CD4-positive, alpha-beta T cell (primary cell): ENCODE data around the gene TPSAB1. TPM values are rescaled to one million over a fixed set of nuclear protein-coding genes. Genes with fewer than 3 reads are reported as not detected.

Experiments used
- ATAC-seq: fragments of 200-7000 bp; cut with Tn5 transposase; one replicate; pipeline ENCODE4 v1.10.0; 2022; ENCODE audit warnings: mild to moderate bottlenecking; ENCODE audit not compliant: poor library complexity
- CTCF ChIA-PET: fragments of 350-600 bp; sonication (Branson Sonifier 250); formaldehyde crosslinking; loops from one replicate; lab custom pipeline; 2021; ENCODE audit warnings: antibody characterized with exemption, inconsistent platforms; lab: Charles Lee
- POLR2A ChIA-PET: fragments of 350-600 bp; sonication (Branson Sonifier 250); formaldehyde crosslinking; loops from one replicate; lab custom pipeline; 2021; ENCODE audit warnings: antibody characterized with exemption, inconsistent platforms; lab: Charles Lee
- DNase-seq, 14 experiments: peaks; one replicate each; pipeline ENCODE4 v3.0.0-alpha.2; 2013 to 2020; ENCODE audit warnings: mixed read lengths in 2 of 14
- H3K27ac ChIP-seq, 2 donors: one replicate each; pipeline versions ENCODE4 v1.5.1 to v1.7.0; 2013; ENCODE audit warnings: low read length in 2 of 2, low read depth in 1 of 2, mild to moderate bottlenecking in 1 of 2
- H3K27me3 ChIP-seq, 2 experiments: 1 replicate in 1 of 2; 2 replicates in 1 of 2; pipeline versions ENCODE4 v1.6.1 to v1.7.0; 2013; ENCODE audit warnings: low read length in 2 of 2, control low read depth in 1 of 2, mild to moderate bottlenecking in 1 of 2, moderate library complexity in 1 of 2; ENCODE audit not compliant: insufficient read depth in 2 of 2, control insufficient read depth in 1 of 2
- H3K36me3 ChIP-seq: one replicate; pipeline ENCODE4 v1.6.1; 2013; ENCODE audit warnings: low read length, control low read depth; ENCODE audit not compliant: insufficient read depth
- H3K4me1 ChIP-seq: one replicate; pipeline ENCODE4 v1.6.1; 2013; ENCODE audit warnings: low read length, control low read depth; ENCODE audit not compliant: insufficient read depth
- H3K4me3 ChIP-seq: one replicate; pipeline ENCODE4 v1.5.1; 2013; ENCODE audit warnings: mild to moderate bottlenecking, low read length, moderate library complexity
- H3K9me3 ChIP-seq, 2 experiments: 1 replicate in 1 of 2; 2 replicates in 1 of 2; pipeline versions ENCODE4 v1.6.1 to v1.7.0; 2013; ENCODE audit warnings: low read length in 2 of 2, mild to moderate bottlenecking in 2 of 2, control low read depth in 1 of 2, moderate library complexity in 1 of 2; ENCODE audit not compliant: control insufficient read depth in 1 of 2, insufficient read depth in 1 of 2
- H3K27ac Mint-ChIP-seq: one replicate; pipeline ENCODE4 v1.8.0; 2020; ENCODE audit warnings: mixed read lengths
- H3K27me3 Mint-ChIP-seq: one replicate; pipeline ENCODE4 v1.8.0; 2021; ENCODE audit warnings: mixed read lengths
- H3K36me3 Mint-ChIP-seq: one replicate; pipeline ENCODE4 v1.8.0; 2021; ENCODE audit warnings: low read depth, mixed read lengths
- H3K4me1 Mint-ChIP-seq: one replicate; pipeline ENCODE4 v1.8.0; 2021; ENCODE audit warnings: low read depth, mixed read lengths
- H3K4me3 Mint-ChIP-seq: one replicate; pipeline ENCODE4 v1.8.0; 2020; ENCODE audit warnings: mild to moderate bottlenecking, mixed read lengths
- H3K9me3 Mint-ChIP-seq: one replicate; pipeline ENCODE4 v1.8.0; 2020; ENCODE audit warnings: mixed read lengths
- CTCF ChIP-seq: fragments of 200-600 bp; IDR thresholded peaks from one replicate; pipeline ENCODE4 v1.8.0; 2022; ENCODE audit warnings: antibody characterized with exemption, mild to moderate bottlenecking
- intact Hi-C, 2 experiments: fragments of 100-400 bp; cut with DNase I in 1 of 2; cut with micrococcal nuclease in 1 of 2; formaldehyde crosslinking; loops; one replicate each; pipeline versions ENCODE4 v1.15.1 to v1.9.0; 2023 to 2025; cut with DNase I, micrococcal nuclease
- total RNA-seq, 174 experiments: library from RNA in 2 of 174; stranded (reverse) in 2 of 174; gene quantifications; one replicate each; pipeline ENCODE4 v1.2.3 and lab custom pipeline; 2021 to 2026

The TPSAB1 gene
- total RNA-seq, 2 experiments from 2014 or later = 0.22 TPM; not detected in 1

GRCh38 chr16:1273816-1274215 is 33.3 kb downstream of the TPSAB1 start:
- Mint-ChIP-seq H3K27me3 (peaks cover 24% of the 10 kb centered on the region), H3K36me3 (no peaks in the 10 kb centered on the region), H3K27ac (no peak overlapping the region), H3K4me3 (no peak overlapping the region), H3K9me3 (no peaks in the 10 kb centered on the region), H3K4me1 (no peaks in the 10 kb centered on the region)
- H3K36me3 ChIP-seq = no peaks in the 10 kb centered on the region
- no peak overlapping the region for H3K4me3 ChIP-seq
- DNase-seq = no peak
- no peak overlapping the region for H3K27ac ChIP-seq
- peaks cover 0 to 9% of the 10 kb centered on the region in 2 experiments for H3K9me3 ChIP-seq
- H3K4me1 ChIP-seq = peaks cover 11% of the 10 kb centered on the region
- POLR2A ChIA-PET = no interaction called here
- CTCF ChIA-PET = no interaction called here
- peaks cover 9 to 22% of the 10 kb centered on the region in 2 experiments for H3K27me3 ChIP-seq
- no peak for ATAC-seq
- no peak for TF ChIP-seq CTCF
- intact Hi-C loops = no loop called here

- ATAC-seq = no peak
- intact Hi-C loops = no loop called here
- no peak for DNase-seq
- POLR2A ChIA-PET = no interaction called here
- H3K4me3 Mint-ChIP-seq = no peak overlapping the region
- H3K27me3 Mint-ChIP-seq = peaks cover 24% of the 10 kb centered on the region
- no peaks in the 10 kb centered on the region for H3K36me3 Mint-ChIP-seq
- Histone ChIP-seq H3K27me3 (peaks cover 9 to 22% of the 10 kb centered on the region in 2 experiments), H3K4me1 (peaks cover 11% of the 10 kb centered on the region), H3K9me3 (peaks cover 0 to 9% of the 10 kb centered on the region in 2 experiments), H3K4me3 (no peak overlapping the region), H3K27ac (no peak overlapping the region), H3K36me3 (no peaks in the 10 kb centered on the region)
- CTCF ChIA-PET = no interaction called here
- TF ChIP-seq CTCF = no peak
- no peaks in the 10 kb centered on the region for H3K9me3 Mint-ChIP-seq
- H3K4me1 Mint-ChIP-seq = no peaks in the 10 kb centered on the region
- H3K27ac Mint-ChIP-seq = no peak overlapping the region
Observed at GRCh38 chr16:1274767-1275166, 34.3 kb downstream of the TPSAB1 start.

- Histone ChIP-seq H3K36me3 (no peaks in the 10 kb centered on the region), H3K27me3 (peaks cover 9 to 22% of the 10 kb centered on the region in 2 experiments), H3K4me3 (no peak overlapping the region), H3K4me1 (peaks cover 11% of the 10 kb centered on the region), H3K9me3 (peaks cover 0 to 9% of the 10 kb centered on the region in 2 experiments), H3K27ac (no peak overlapping the region)
- ATAC-seq = no peak
- H3K27ac Mint-ChIP-seq = no peak overlapping the region
- ChIA-PET CTCF (no interaction called here), POLR2A (no interaction called here)
- H3K4me1 Mint-ChIP-seq = no peaks in the 10 kb centered on the region
- H3K9me3 Mint-ChIP-seq = no peaks in the 10 kb centered on the region
- no peak for TF ChIP-seq CTCF
- no peaks in the 10 kb centered on the region for H3K36me3 Mint-ChIP-seq
- DNase-seq = no peak
- no peak overlapping the region for H3K4me3 Mint-ChIP-seq
- peaks cover 24% of the 10 kb centered on the region for H3K27me3 Mint-ChIP-seq
- intact Hi-C loops = no loop called here
Observed at GRCh38 chr16:1275791-1276579, 35.5 kb downstream of the TPSAB1 start.
